Keratinocyte (primary cell): ENCODE data around the gene NOX4. TPM values are rescaled to one million over a fixed set of nuclear protein-coding genes. Genes with fewer than 3 reads are reported as not detected.

Experiments
- DNase-seq: peaks from one replicate; pipeline ENCODE4 v3.0.0-alpha.2; 2011; ENCODE audit warnings: low read depth, missing footprints, low spot score
- FAIRE-seq: peaks from 2 replicates; lab custom pipeline; 2011; peaks lifted over from hg19 to GRCh38; lab: Jason Lieb, UNC
- H2AFZ ChIP-seq: 2 replicates; pipeline ENCODE4 v1.6.0; 2012; ENCODE audit warnings: low read length, control low read depth, inconsistent platforms; ENCODE audit not compliant: control insufficient read depth
- H3K27ac ChIP-seq: 2 replicates; pipeline ENCODE4 v1.5.1; 2011; ENCODE audit warnings: low read length; ENCODE audit not compliant: control insufficient read depth, insufficient read depth
- H3K27me3 ChIP-seq: 3 replicates; pipeline ENCODE4 v1.6.0; 2011; ENCODE audit warnings: low read length; ENCODE audit not compliant: control insufficient read depth, insufficient read depth; ENCODE audit errors: extremely low read depth
- H3K36me3 ChIP-seq, 2 experiments: 2 replicates in 1 of 2; 3 replicates in 1 of 2; pipeline ENCODE4 v1.5.1; 2011; ENCODE audit warnings: low read length in 2 of 2, mild to moderate bottlenecking in 1 of 2; ENCODE audit not compliant: control insufficient read depth in 2 of 2, insufficient read depth in 2 of 2; ENCODE audit errors: extremely low read depth in 1 of 2
- H3K4me1 ChIP-seq: 3 replicates; pipeline ENCODE4 v1.5.1; 2011; ENCODE audit warnings: low read length; ENCODE audit not compliant: control insufficient read depth, insufficient read depth; ENCODE audit errors: extremely low read depth
- H3K4me2 ChIP-seq: 3 replicates; pipeline ENCODE4 v1.6.0; 2011; ENCODE audit warnings: low read depth, low read length; ENCODE audit not compliant: control insufficient read depth, insufficient read depth; ENCODE audit errors: extremely low read depth
- H3K4me3 ChIP-seq, 3 experiments: fragments of 200-600 bp in 1 of 3; sonication (generic) in 1 of 3; 2 replicates in 2 of 3; 3 replicates in 1 of 3; pipeline ENCODE4 v1.5.1; 2011 to 2016; ENCODE audit warnings: low read length in 3 of 3, mild to moderate bottlenecking in 3 of 3, control low read depth in 2 of 3, inconsistent platforms in 1 of 3, low read depth in 1 of 3, mixed read lengths in 1 of 3, mixed run types in 1 of 3, moderate library complexity in 1 of 3; ENCODE audit not compliant: control insufficient read depth in 2 of 3, insufficient read depth in 2 of 3; ENCODE audit errors: extremely low read depth in 1 of 3
- H3K79me2 ChIP-seq: 2 replicates; pipeline ENCODE4 v1.6.0; 2012; ENCODE audit warnings: low read length; ENCODE audit not compliant: control insufficient read depth, insufficient read depth
- H3K9ac ChIP-seq: 3 replicates; pipeline ENCODE4 v1.6.0; 2011; ENCODE audit warnings: low read length; ENCODE audit not compliant: control insufficient read depth, insufficient read depth; ENCODE audit errors: extremely low read depth
- H3K9me1 ChIP-seq: 3 replicates; pipeline ENCODE4 v1.6.0; 2011; ENCODE audit warnings: low read length; ENCODE audit not compliant: control insufficient read depth, insufficient read depth; ENCODE audit errors: extremely low read depth
- H3K9me3 ChIP-seq: 2 replicates; pipeline ENCODE4 v1.5.1; 2012; ENCODE audit warnings: low read depth, low read length; ENCODE audit not compliant: control insufficient read depth
- H4K20me1 ChIP-seq: 3 replicates; pipeline ENCODE4 v1.6.0; 2011; ENCODE audit warnings: low read length; ENCODE audit not compliant: control insufficient read depth, insufficient read depth; ENCODE audit errors: extremely low read depth
- CTCF ChIP-seq, 3 experiments: IDR thresholded peaks in 1 of 3; conservative IDR thresholded peaks in 1 of 3; optimal IDR thresholded peaks in 1 of 3; 2 replicates in 2 of 3; 3 replicates in 1 of 3; pipeline versions ENCODE3 to v1.5.1; 2011; ENCODE audit warnings: low read length in 3 of 3, mild to moderate bottlenecking in 3 of 3, moderate library complexity in 2 of 3, control low read depth in 1 of 3, inconsistent platforms in 1 of 3; ENCODE audit not compliant: insufficient read depth in 2 of 3; ENCODE audit errors: extremely low read depth in 1 of 3
- EZH2 ChIP-seq: IDR thresholded peaks from one replicate; pipeline ENCODE4 v1.6.1; 2012; ENCODE audit warnings: inconsistent platforms, mild to moderate bottlenecking, low read length, moderate library complexity
- dilution Hi-C: fragments of 300-500 bp; cut with MboI; formaldehyde crosslinking; loops from one replicate; pipeline ENCODE4 v1.7.0; 2020; ENCODE audit warnings: low sequenced_read_pairs; ENCODE audit not compliant: extremely low pct_ligation_motif_present
- polyA plus RNA-seq, 5 experiments: library from polyadenylated mRNA; depleted of rRNA in 3 of 5; stranded (reverse) in 3 of 5; stranded (forward) in 1 of 5; unstranded in 1 of 5; fragments of >200 nt; gene quantifications; 1 replicate in 1 of 5; 2 replicates in 3 of 5; 3 replicates in 1 of 5; pipeline versions ENCODE4 v1.2.1 to v1.2.3, GENCODE V29; 2011 to 2012; ENCODE audit warnings: missing spikeins in 2 of 5, low read depth in 1 of 5, low replicate concordance in 1 of 5

The NOX4 gene
- polyA plus RNA-seq, 1 donor (not counting 4 experiments of a cell fraction or from before 2014, with no cell fraction given), result not detected

- peaks cover 17% of the 10 kb centered on the region for H3K27me3 ChIP-seq
- no peak for DNase-seq
- H3K9me1 ChIP-seq, result no peaks in the 10 kb centered on the region
- H3K4me1 ChIP-seq, result peaks cover 4% of the 10 kb centered on the region
- no peaks in the 10 kb centered on the region for H4K20me1 ChIP-seq
- TF ChIP-seq CTCF (optimal IDR thresholded peaks at IDR 0.05 in 1 of 3, IDR thresholded peaks at IDR 0.05 in 1 of 3, conservative IDR thresholded peaks at IDR 0.05 in 1 of 3; ENCODE audit: extremely low read depth in 1 of 3, insufficient read depth in 2 of 3, low read length in 3 of 3) (no peak), EZH2 (no peak)
- no peak overlapping the region for H2AFZ ChIP-seq
- no peaks in the 10 kb centered on the region for H3K9me3 ChIP-seq
- no peak overlapping the region for H3K4me2 ChIP-seq
- no peak for FAIRE-seq
- no peak overlapping the region for H3K27ac ChIP-seq
- no peaks in the 10 kb centered on the region for H3K36me3 ChIP-seq
- H3K9ac ChIP-seq, result no peak overlapping the region
- no peak overlapping the region for H3K4me3 ChIP-seq
- H3K79me2 ChIP-seq, result no peaks in the 10 kb centered on the region
- dilution Hi-C loops, result no loop called here
Observed at GRCh38 chr11:89493431-89493830, 2.3 kb upstream of the NOX4 start.

- no peak overlapping the region for H3K9ac ChIP-seq
- no peaks in the 10 kb centered on the region for H3K9me1 ChIP-seq
- TF ChIP-seq CTCF (optimal IDR thresholded peaks at IDR 0.05 in 1 of 3, IDR thresholded peaks at IDR 0.05 in 1 of 3, conservative IDR thresholded peaks at IDR 0.05 in 1 of 3; ENCODE audit: extremely low read depth in 1 of 3, insufficient read depth in 2 of 3, low read length in 3 of 3), result no peak
- TF ChIP-seq EZH2, result no peak
- H3K27me3 ChIP-seq, result peaks cover 17% of the 10 kb centered on the region
- H3K4me2 ChIP-seq, result no peak overlapping the region
- no peaks in the 10 kb centered on the region for H3K9me3 ChIP-seq
- H3K4me3 ChIP-seq, result no peak overlapping the region
- FAIRE-seq (no peak), DNase-seq (no peak)
- H3K4me1 ChIP-seq, result no peaks in the 10 kb centered on the region
- H2AFZ ChIP-seq, result no peak overlapping the region
- no peak overlapping the region for H3K27ac ChIP-seq
- dilution Hi-C loops, result no loop called here
- H4K20me1 ChIP-seq, result no peaks in the 10 kb centered on the region
- no peaks in the 10 kb centered on the region for H3K36me3 ChIP-seq
- no peaks in the 10 kb centered on the region for H3K79me2 ChIP-seq
Observed at GRCh38 chr11:89490602-89490980, 584 bp downstream of the NOX4 start.
